ENCODE measurements around the gene WDR18.

GRCh38 chr19:979318-979741 lies 4.8 kb upstream of the WDR18 start:
- TF ChIP-seq REST (IDR thresholded peaks at IDR 0.05; ENCODE audit: unreplicated experiment) (no peak), CTCF (conservative IDR thresholded peaks at IDR 0.05; ENCODE audit: low read depth in 2 of 2) (no peak), POLR2AphosphoS5 (IDR thresholded peaks at IDR 0.05; ENCODE audit: low read depth) (no peak), CREB1 (CRISPR knock-in tag; IDR thresholded peaks at IDR 0.05; ENCODE audit: low read depth) (no peak)
